ENCODE results near the gene SLC25A33.

GRCh38 chr1:9586147-9586766 is 47.0 kb downstream of the SLC25A33 start:
- no peak for TF ChIP-seq HDAC2 (IDR thresholded peaks at IDR 0.05; ENCODE audit: borderline replicate concordance in 1 of 2, low read depth in 2 of 2, low read length in 2 of 2)
- TF ChIP-seq BCL11A (IDR thresholded peaks at IDR 0.05; ENCODE audit: low read depth in 2 of 2, low read length in 2 of 2), result no peak
- no peak for TF ChIP-seq EZH2 (IDR thresholded peaks at IDR 0.05; ENCODE audit: low read depth, low read length, severe bottlenecking)
- no peak for TF ChIP-seq SIN3A (conservative IDR thresholded peaks at IDR 0.05 in 1 of 2, IDR thresholded peaks at IDR 0.05 in 1 of 2; ENCODE audit: low read depth in 1 of 2, low read length in 2 of 2)

Measured in H1 (cell line).